NK-92 (cell line): ENCODE data around the gene ZNF765.
"Not testable (repeated sequence)": the region's sequence is repeated elsewhere in the genome, so short reads cannot be mapped to it uniquely, and the experiment has no call there.

Experiments
- DNase-seq: peaks from one replicate; lab custom pipeline; 2025; ENCODE audit not compliant: unreplicated experiment; lab: John Stamatoyannopoulos, UW

Gene ZNF765

DNA sequence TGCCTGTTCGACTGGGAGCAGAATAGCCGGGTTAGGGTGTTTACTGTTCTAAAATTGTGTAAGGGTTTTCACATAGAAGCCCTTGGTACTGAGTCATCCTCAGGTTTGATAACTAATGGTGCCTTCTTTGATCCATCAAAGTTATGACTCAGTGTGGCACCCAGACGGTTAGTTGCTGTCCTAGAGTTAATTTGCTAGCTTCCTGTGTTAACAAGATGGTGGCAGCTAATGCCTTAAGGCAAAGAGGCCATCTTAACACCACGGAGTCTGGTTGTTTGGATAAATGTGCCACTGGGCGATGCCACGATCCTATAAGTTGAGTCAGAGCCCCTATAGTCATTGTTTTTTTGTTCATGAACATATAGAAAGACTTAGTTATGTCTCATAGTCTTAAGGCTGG is 80.5 kb downstream of the ZNF765 start:
- DNase-seq = not testable (repeated sequence)
